Neural cell (in vitro differentiated cells): Measurements from ENCODE around the gene HEYL. TPM values are rescaled to one million over a fixed set of nuclear protein-coding genes. Genes with fewer than 3 reads are reported as not detected.

Experiments used
- H2AFZ ChIP-seq: fragments of 200-600, 300-800 bp; sonication (generic), shearing (Covaris generic); 2 replicates; pipeline ENCODE4 v1.6.0; 2014; ENCODE audit warnings: low read depth, mild to moderate bottlenecking, antibody characterized with exemption, low read length, moderate library complexity
- H3F3A ChIP-seq: fragments of 200-600 bp; shearing (Covaris generic); 2 replicates; pipeline ENCODE4 v1.6.1; 2016; ENCODE audit warnings: mild to moderate bottlenecking, moderate library complexity, mixed read lengths, antibody characterized with exemption, low read length; ENCODE audit not compliant: insufficient read depth, poor library complexity, severe bottlenecking
- H3K27ac ChIP-seq: fragments of 200-600, 300-800 bp; sonication (generic), shearing (Covaris generic); 2 replicates; pipeline ENCODE4 v1.5.1; 2014; ENCODE audit warnings: mild to moderate bottlenecking, low read length, moderate library complexity
- H3K27me3 ChIP-seq: fragments of 300-800, 200-600 bp; sonication (generic), shearing (Covaris generic); 2 replicates; pipeline ENCODE4 v1.6.0; 2014; ENCODE audit warnings: mild to moderate bottlenecking, low read depth, low read length, moderate library complexity; ENCODE audit not compliant: insufficient read depth
- H3K36me3 ChIP-seq: fragments of 300-800, 200-600 bp; sonication (generic), shearing (Covaris generic); 2 replicates; pipeline ENCODE4 v1.5.1; 2014; ENCODE audit warnings: mild to moderate bottlenecking, antibody characterized with exemption, low read length, moderate library complexity; ENCODE audit not compliant: insufficient read depth
- H3K4me2 ChIP-seq: fragments of 300-800, 200-600 bp; sonication (generic), shearing (Covaris generic); 2 replicates; pipeline ENCODE4 v1.6.0; 2014; ENCODE audit warnings: mild to moderate bottlenecking, low read length
- H3K4me3 ChIP-seq: fragments of 300-800, 200-600 bp; sonication (generic), shearing (Covaris generic); 2 replicates; pipeline ENCODE4 v1.5.1; 2014; ENCODE audit warnings: mild to moderate bottlenecking, low read length, moderate library complexity
- H3K79me2 ChIP-seq: fragments of 200-600 bp; shearing (Covaris generic); replicated peaks from 2 replicates; pipeline ENCODE4 v1.6.0; 2014; ENCODE audit warnings: mild to moderate bottlenecking, low read length, moderate library complexity; ENCODE audit not compliant: insufficient read depth
- H3K9ac ChIP-seq: fragments of 300-800, 200-600 bp; sonication (generic), shearing (Covaris generic); 2 replicates; pipeline ENCODE4 v1.6.1; 2016; ENCODE audit warnings: mild to moderate bottlenecking, low read length, mixed read lengths
- H3K9me2 ChIP-seq: fragments of 200-600 bp; shearing (Covaris generic); 2 replicates; pipeline ENCODE4 v1.6.1; 2016; ENCODE audit warnings: mild to moderate bottlenecking, low read length, mixed read lengths; ENCODE audit not compliant: insufficient read depth
- H3K9me3 ChIP-seq: fragments of 200-600, 300-800 bp; sonication (generic), shearing (Covaris generic); 2 replicates; pipeline ENCODE4 v1.6.1; 2016; ENCODE audit warnings: mild to moderate bottlenecking, mixed run types, low read length, moderate library complexity, mixed read lengths
- H4K20me1 ChIP-seq: fragments of 200-600 bp; shearing (Covaris generic); 2 replicates; pipeline ENCODE4 v1.6.1; 2016; ENCODE audit warnings: mild to moderate bottlenecking, mixed run types; ENCODE audit not compliant: insufficient read depth
- CTCF ChIP-seq: fragments of 450-650 bp; IDR thresholded peaks from 2 replicates; pipeline ENCODE4 v1.5.1; 2014; ENCODE audit warnings: antibody characterized with exemption, mild to moderate bottlenecking, moderate library complexity; ENCODE audit not compliant: poor library complexity, severe bottlenecking
- EP300 ChIP-seq: fragments of 450-650 bp; conservative IDR thresholded peaks from 2 replicates; pipeline ENCODE4 v1.6.1; 2014; ENCODE audit warnings: antibody characterized with exemption, mild to moderate bottlenecking, moderate library complexity; ENCODE audit not compliant: poor library complexity, severe bottlenecking
- EZH2 ChIP-seq: fragments of 200-600, 300-800 bp; shearing (Covaris generic), sonication (generic); IDR thresholded peaks from 2 replicates; pipeline ENCODE4 v1.6.1; 2014; ENCODE audit warnings: antibody characterized with exemption, low read length, borderline replicate concordance, mild to moderate bottlenecking; ENCODE audit not compliant: insufficient read depth, poor library complexity, severe bottlenecking
- MXI1 ChIP-seq: fragments of 450-650 bp; conservative IDR thresholded peaks from 2 replicates; pipeline ENCODE4 v1.6.1; 2014; ENCODE audit warnings: antibody characterized with exemption, mild to moderate bottlenecking; ENCODE audit not compliant: poor library complexity, severe bottlenecking
- POLR2AphosphoS5 ChIP-seq: IDR thresholded peaks from 2 replicates; pipeline ENCODE4 v1.6.1; 2012
- RAD21 ChIP-seq: fragments of 450-650 bp; conservative IDR thresholded peaks from 2 replicates; pipeline ENCODE4 v1.6.1; 2014; ENCODE audit warnings: antibody characterized with exemption, mild to moderate bottlenecking, moderate library complexity
- REST ChIP-seq: IDR thresholded peaks from 2 replicates; pipeline ENCODE4 v1.6.1; 2012; ENCODE audit warnings: borderline replicate concordance
- SMC3 ChIP-seq: fragments of 450-650 bp; conservative IDR thresholded peaks from 2 replicates; pipeline ENCODE4 v1.6.1; 2014; ENCODE audit warnings: antibody characterized with exemption, mild to moderate bottlenecking, moderate library complexity; ENCODE audit not compliant: poor library complexity
- TAF1 ChIP-seq: IDR thresholded peaks from 2 replicates; pipeline ENCODE4 v1.6.1; 2012; ENCODE audit warnings: low read depth
- polyA plus RNA-seq: library from polyadenylated mRNA; depleted of rRNA; stranded (reverse); fragments of >200 nt; gene quantifications from 2 replicates; pipeline ENCODE4 v1.2.3, GENCODE V29; 2014

Gene HEYL
- polyA plus RNA-seq, 1 donor from 2014 or later: not detected

GRCh38 chr1:39632682-39633417, 6.6 kb downstream of the HEYL start:
- Histone ChIP-seq H3K4me2 (no peak overlapping the region), H3K79me2 (no peaks in the 10 kb centered on the region), H3K27me3 (peaks cover 25% of the 10 kb centered on the region), H3F3A (no peaks in the 10 kb centered on the region), H3K9ac (no peak overlapping the region), H3K9me3 (no peaks in the 10 kb centered on the region), H3K36me3 (no peaks in the 10 kb centered on the region), H4K20me1 (no peaks in the 10 kb centered on the region), H3K27ac (no peak overlapping the region), H3K9me2 (no peaks in the 10 kb centered on the region), H2AFZ (no peak overlapping the region), H3K4me3 (no peak overlapping the region)
- no peak for TF ChIP-seq SMC3
- TF ChIP-seq EZH2: no peak
- TF ChIP-seq TAF1: no peak
- TF ChIP-seq POLR2AphosphoS5: no peak
- TF ChIP-seq CTCF: no peak
- TF ChIP-seq MXI1: no peak
- no peak for TF ChIP-seq EP300
- TF ChIP-seq REST: no peak
- TF ChIP-seq RAD21: no peak

- no peak overlapping the region for H3K4me3 ChIP-seq
- no peak overlapping the region for H2AFZ ChIP-seq
- H3K9ac ChIP-seq: no peak overlapping the region
- no peak for TF ChIP-seq REST
- no peak for TF ChIP-seq POLR2AphosphoS5
- TF ChIP-seq SMC3: no peak
- TF ChIP-seq RAD21: no peak
- TF ChIP-seq EZH2: no peak
- TF ChIP-seq TAF1: no peak
- TF ChIP-seq EP300: no peak
- no peak for TF ChIP-seq MXI1
- TF ChIP-seq CTCF: no peak
- H3K9me3 ChIP-seq: no peaks in the 10 kb centered on the region
- H3K27me3 ChIP-seq: peaks cover 20% of the 10 kb centered on the region
- H3K36me3 ChIP-seq: no peaks in the 10 kb centered on the region
- no peaks in the 10 kb centered on the region for H3K79me2 ChIP-seq
- no peaks in the 10 kb centered on the region for H4K20me1 ChIP-seq
- H3F3A ChIP-seq: no peaks in the 10 kb centered on the region
- H3K9me2 ChIP-seq: no peaks in the 10 kb centered on the region
- H3K4me2 ChIP-seq: no peak overlapping the region
- H3K27ac ChIP-seq: no peak overlapping the region
Observed at GRCh38 chr1:39632323-39632681, 7.1 kb downstream of the HEYL start.
